Inferior parietal cortex (tissue), 1 donor: ENCODE measurements around the gene UTS2R.
A peak's percentile ranks its signal among the peaks of the same experiment; 100 is the strongest.
"Not testable (repeated sequence)": the region's sequence is repeated elsewhere in the genome, so short reads cannot be mapped to it uniquely, and the experiment has no call there.

Experiments used
- DNase-seq: peaks from one replicate; pipeline ENCODE4 v3.0.0-alpha.2; 2016; ENCODE audit errors: extremely low spot score

Gene UTS2R

GRCh38 chr17:82375359-82376041, 3.9 kb downstream of the UTS2R start:
- no peak for DNase-seq

- no peak for DNase-seq
Measured at GRCh38 chr17:82376042-82376730, 4.6 kb downstream of the UTS2R start.

GRCh38 chr17:82377294-82377693, 5.7 kb downstream of the UTS2R start:
- not testable (repeated sequence) for DNase-seq

GRCh38 chr17:82377924-82378740, 6.6 kb downstream of the UTS2R start:
- DNase-seq, result no peak

- DNase-seq, result no peak
Measured at GRCh38 chr17:82378741-82379021, 7.1 kb downstream of the UTS2R start.

GRCh38 chr17:82380860-82381702, 9.5 kb downstream of the UTS2R start:
- DNase-seq, result peak; percentile 20

- DNase-seq, result not testable (repeated sequence)
Measured at GRCh38 chr17:82381703-82382009, 10.1 kb downstream of the UTS2R start.

- DNase-seq, result not testable (repeated sequence)
Measured at GRCh38 chr17:82382220-82382932, 10.8 kb downstream of the UTS2R start.

GRCh38 chr17:82382933-82383255, 11.3 kb downstream of the UTS2R start:
- DNase-seq, result no peak

GRCh38 chr17:82383411-82383810, 11.8 kb downstream of the UTS2R start:
- no peak for DNase-seq

- no peak for DNase-seq
Measured at GRCh38 chr17:82384051-82384729, 12.6 kb downstream of the UTS2R start.

- no peak for DNase-seq
Measured at GRCh38 chr17:82384730-82385481, 13.3 kb downstream of the UTS2R start.

- DNase-seq, result no peak
Measured at GRCh38 chr17:82385559-82386254, 14.1 kb downstream of the UTS2R start.

GRCh38 chr17:82386255-82386831, 14.8 kb downstream of the UTS2R start:
- DNase-seq, result no peak

GRCh38 chr17:82386881-82387704, 15.5 kb downstream of the UTS2R start:
- DNase-seq, result no peak

- DNase-seq, result no peak
Measured at GRCh38 chr17:82387705-82388106, 16.1 kb downstream of the UTS2R start.

GRCh38 chr17:82388223-82388921, 16.8 kb downstream of the UTS2R start:
- no peak for DNase-seq

GRCh38 chr17:82388922-82389283, 17.3 kb downstream of the UTS2R start:
- DNase-seq, result no peak
